CD1c-positive myeloid dendritic cell (primary cell): ENCODE data around the gene PRG3.
"Not testable (repeated sequence)": the region's sequence is repeated elsewhere in the genome, so short reads cannot be mapped to it uniquely, and the experiment has no call there.

Source experiments
- DNase-seq: peaks from one replicate; pipeline ENCODE4 v3.0.0-alpha.2; 2016; ENCODE audit errors: extremely low spot score

PRG3 gene

GRCh38 chr11:57339328-57339727, 41.6 kb downstream of the PRG3 start:
- DNase-seq = no peak

GRCh38 chr11:57338142-57338541, 42.8 kb downstream of the PRG3 start, which contains the start of gene P2RX3:
Gene P2RX3 (plus strand): TSS chr11:57338352. CDS start chr11:57338551, 199 bp downstream.
- no peak for DNase-seq

GRCh38 chr11:57336856-57337255, 44.1 kb downstream of the PRG3 start:
- not testable (repeated sequence) for DNase-seq

GRCh38 chr11:57336111-57336666, 44.8 kb downstream of the PRG3 start:
- no peak for DNase-seq

- peak; percentile 82 for DNase-seq
Measured at GRCh38 chr11:57335343-57336110, 45.4 kb downstream of the PRG3 start, which contains the start of gene SSRP1. Gene SSRP1 (minus strand): TSS chr11:57335892. CDS start chr11:57335121, 771 bp downstream.

- no peak for DNase-seq
Measured at GRCh38 chr11:57335023-57335342, 46.0 kb downstream of the PRG3 start.

- no peak for DNase-seq
Measured at GRCh38 chr11:57332694-57333440, 48.1 kb downstream of the PRG3 start.

GRCh38 chr11:57331720-57332119, 49.2 kb downstream of the PRG3 start:
- DNase-seq = no peak

- no peak for DNase-seq
Measured at GRCh38 chr11:57330029-57330428, 50.9 kb downstream of the PRG3 start.

GRCh38 chr11:57327721-57328120, 53.2 kb downstream of the PRG3 start:
- DNase-seq = no peak
